BE2C (cell line): ENCODE measurements around the gene CCT7.

Experiments
- DNase-seq: peaks from one replicate; pipeline ENCODE4 v3.0.0-alpha.2; 2020
- H3K27me3 ChIP-seq: fragments of 250-450 bp; sonication (Bioruptor Pico); 2 replicates; pipeline ENCODE4 v1.5.1; 2020; ENCODE audit warnings: mild to moderate bottlenecking
- H3K36me3 ChIP-seq: fragments of 250-450 bp; sonication (Bioruptor Pico); 2 replicates; pipeline ENCODE4 v1.5.1; 2020; ENCODE audit warnings: mild to moderate bottlenecking
- H3K4me1 ChIP-seq: fragments of 250-450 bp; sonication (Bioruptor Pico); 2 replicates; pipeline ENCODE4 v1.5.1; 2020
- H3K4me3 ChIP-seq: 2 replicates; pipeline ENCODE4 v1.5.1; 2011; ENCODE audit warnings: low read depth, low read length
- H3K9me3 ChIP-seq: fragments of 250-450 bp; sonication (Bioruptor Pico); 2 replicates; pipeline ENCODE4 v1.5.1; 2020
- TF ChIP-seq, protein P1 (sequence below): IDR thresholded peaks from 2 replicates; pipeline ENCODE4 v1.5.1; 2012; ENCODE audit warnings: mild to moderate bottlenecking, low read depth, low read length

The CCT7 gene

GRCh38 chr2:73218298-73218697 lies 15.8 kb upstream of the CCT7 start:
- Histone ChIP-seq H3K36me3 (no peaks in the 10 kb centered on the region), H3K9me3 (no peaks in the 10 kb centered on the region), H3K4me1 (no peaks in the 10 kb centered on the region), H3K4me3 (no peak overlapping the region), H3K27me3 (no peaks in the 10 kb centered on the region)
- DNase-seq = no peak
- TF ChIP-seq, protein P1, sequence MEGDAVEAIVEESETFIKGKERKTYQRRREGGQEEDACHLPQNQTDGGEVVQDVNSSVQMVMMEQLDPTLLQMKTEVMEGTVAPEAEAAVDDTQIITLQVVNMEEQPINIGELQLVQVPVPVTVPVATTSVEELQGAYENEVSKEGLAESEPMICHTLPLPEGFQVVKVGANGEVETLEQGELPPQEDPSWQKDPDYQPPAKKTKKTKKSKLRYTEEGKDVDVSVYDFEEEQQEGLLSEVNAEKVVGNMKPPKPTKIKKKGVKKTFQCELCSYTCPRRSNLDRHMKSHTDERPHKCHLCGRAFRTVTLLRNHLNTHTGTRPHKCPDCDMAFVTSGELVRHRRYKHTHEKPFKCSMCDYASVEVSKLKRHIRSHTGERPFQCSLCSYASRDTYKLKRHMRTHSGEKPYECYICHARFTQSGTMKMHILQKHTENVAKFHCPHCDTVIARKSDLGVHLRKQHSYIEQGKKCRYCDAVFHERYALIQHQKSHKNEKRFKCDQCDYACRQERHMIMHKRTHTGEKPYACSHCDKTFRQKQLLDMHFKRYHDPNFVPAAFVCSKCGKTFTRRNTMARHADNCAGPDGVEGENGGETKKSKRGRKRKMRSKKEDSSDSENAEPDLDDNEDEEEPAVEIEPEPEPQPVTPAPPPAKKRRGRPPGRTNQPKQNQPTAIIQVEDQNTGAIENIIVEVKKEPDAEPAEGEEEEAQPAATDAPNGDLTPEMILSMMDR = no peak

DNA sequence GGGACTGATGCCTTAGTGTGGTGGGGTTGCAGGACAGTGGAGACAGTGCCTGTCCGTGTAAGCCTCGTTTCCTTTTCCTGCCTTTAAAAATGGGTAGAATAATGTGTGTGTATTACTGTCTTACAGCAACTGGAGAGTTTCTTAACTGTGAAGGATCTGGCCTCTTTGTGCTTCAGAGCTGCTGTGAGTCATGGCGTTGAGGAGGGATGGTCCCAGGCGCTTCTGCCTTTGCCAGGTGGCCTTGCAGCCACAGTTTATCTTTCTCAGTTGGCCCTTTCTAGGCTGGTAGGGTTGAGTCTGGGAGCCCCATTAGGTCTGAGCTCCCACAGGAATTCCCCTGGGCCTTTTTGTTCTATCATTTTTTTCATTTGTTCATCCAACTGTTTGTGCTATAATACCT lies 10.3 kb upstream of the CCT7 start:
- H3K27me3 ChIP-seq = no peaks in the 10 kb centered on the region
- no peak overlapping the region for H3K4me3 ChIP-seq
- no peaks in the 10 kb centered on the region for H3K4me1 ChIP-seq
- no peaks in the 10 kb centered on the region for H3K9me3 ChIP-seq
- no peak for DNase-seq
- TF ChIP-seq, protein P1 = no peak
- H3K36me3 ChIP-seq = no peaks in the 10 kb centered on the region

GRCh38 chr2:73225513-73226360 lies 8.4 kb upstream of the CCT7 start:
- TF ChIP-seq, protein P1 = no peak

DNA sequence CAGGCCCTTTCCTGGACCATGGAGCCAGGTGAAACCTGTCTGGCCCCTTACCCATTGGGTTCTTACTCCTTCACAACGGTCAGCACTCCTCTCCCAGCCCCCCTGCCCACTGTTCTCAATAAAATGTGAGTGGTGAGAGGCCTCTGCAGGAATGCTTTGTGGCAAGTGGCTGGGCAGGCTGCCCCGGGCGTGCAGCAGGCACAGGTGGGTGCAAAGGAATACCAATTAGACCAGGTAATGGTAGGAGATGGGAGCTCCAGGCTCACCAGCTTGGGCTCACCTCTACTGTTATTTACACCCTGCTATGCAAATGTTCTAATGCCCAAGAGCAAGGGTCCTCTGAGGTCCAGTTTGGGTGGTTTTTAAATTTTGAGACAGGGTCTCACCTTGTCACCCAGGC lies 7.0 kb upstream of the CCT7 start:
- Histone ChIP-seq H3K4me3 (no peak overlapping the region), H3K9me3 (no peaks in the 10 kb centered on the region), H3K27me3 (no peaks in the 10 kb centered on the region), H3K36me3 (no peaks in the 10 kb centered on the region), H3K4me1 (no peaks in the 10 kb centered on the region)
- TF ChIP-seq, protein P1 = no peak
- DNase-seq = no peak

More at GRCh38 chr2:73225513-73226360, 8.4 kb upstream of the CCT7 start:
- Histone ChIP-seq H3K9me3 (no peaks in the 10 kb centered on the region), H3K36me3 (no peaks in the 10 kb centered on the region), H3K4me1 (no peaks in the 10 kb centered on the region), H3K27me3 (no peaks in the 10 kb centered on the region), H3K4me3 (no peak overlapping the region)
- no peak for DNase-seq

DNA sequence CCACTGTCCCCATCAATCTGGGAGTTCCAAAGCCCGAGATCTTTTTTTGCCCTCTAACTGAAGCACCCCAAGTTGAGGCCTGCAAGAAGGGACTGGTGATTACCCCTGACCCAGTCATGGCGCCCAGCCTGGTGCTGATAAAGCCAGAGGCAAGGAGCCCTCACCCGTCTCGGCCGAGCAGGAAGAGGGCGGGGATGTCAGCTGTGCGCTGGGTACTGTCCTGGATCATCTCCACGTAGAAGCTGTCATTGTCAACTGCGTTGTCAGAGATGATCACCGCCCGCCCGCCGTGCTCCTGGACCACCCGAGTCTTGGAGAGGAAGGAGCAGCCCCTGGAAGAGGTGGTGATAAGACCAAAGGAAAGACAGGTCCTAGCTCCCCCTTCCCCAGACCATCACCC lies 5.5 kb upstream of the CCT7 start:
- TF ChIP-seq, protein P1 = no peak
- no peaks in the 10 kb centered on the region for H3K36me3 ChIP-seq
- DNase-seq = no peak
- no peak overlapping the region for H3K4me3 ChIP-seq
- no peaks in the 10 kb centered on the region for H3K9me3 ChIP-seq
- H3K27me3 ChIP-seq = no peaks in the 10 kb centered on the region
- H3K4me1 ChIP-seq = no peaks in the 10 kb centered on the region

DNA sequence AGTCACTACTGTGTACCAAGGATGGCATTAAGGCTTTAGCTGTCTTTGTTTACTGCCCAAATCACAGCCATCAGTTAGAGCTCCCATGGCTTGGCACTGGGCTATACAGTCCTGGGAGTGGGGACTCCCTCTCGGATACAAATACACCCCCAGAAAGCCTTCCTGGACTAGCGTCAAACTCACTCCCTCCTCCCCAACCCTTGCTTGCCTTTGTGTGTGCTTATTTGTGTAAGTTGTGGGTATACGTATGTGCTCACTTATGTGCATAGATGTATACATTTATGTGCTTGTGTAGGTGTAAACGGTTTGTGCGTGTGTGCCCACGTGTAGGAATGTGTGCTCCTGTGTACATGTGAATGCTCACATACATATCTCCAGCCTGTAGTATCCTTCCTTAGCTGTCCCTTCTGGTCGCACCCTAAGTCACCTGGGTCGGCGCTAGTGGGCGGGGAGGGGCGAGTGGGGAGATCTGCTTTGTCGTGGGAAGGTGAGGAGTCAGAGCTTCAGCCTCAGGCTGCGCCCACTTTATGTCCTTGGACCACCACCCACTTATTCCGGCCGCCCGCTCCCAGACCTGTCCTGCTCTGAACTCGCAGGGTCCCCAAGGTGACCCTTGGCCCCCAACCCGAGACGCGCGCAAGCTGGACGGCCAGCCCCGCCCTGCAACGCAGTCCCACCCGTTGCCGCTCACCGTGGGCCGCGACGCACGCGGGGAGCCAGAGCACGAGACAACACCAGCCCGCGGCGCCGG lies 1.5 kb upstream of the CCT7 start:
- TF ChIP-seq, protein P1 = no peak
- Histone ChIP-seq H3K9me3 (no peaks in the 10 kb centered on the region), H3K27me3 (no peaks in the 10 kb centered on the region), H3K4me3 (peak overlapping the region; percentile 69), H3K36me3 (no peaks in the 10 kb centered on the region), H3K4me1 (no peaks in the 10 kb centered on the region)
- peak; percentile 21 for DNase-seq
